Measurements from ENCODE around the gene TRIM60. TPM values are rescaled to one million over a fixed set of nuclear protein-coding genes. Genes with fewer than 3 reads are reported as not detected.
"Not testable (repeated sequence)": the region's sequence is repeated elsewhere in the genome, so short reads cannot be mapped to it uniquely, and the experiment has no call there.

TRIM60 gene
- total RNA-seq, 4 donors from 2014 or later = not detected

DNA sequence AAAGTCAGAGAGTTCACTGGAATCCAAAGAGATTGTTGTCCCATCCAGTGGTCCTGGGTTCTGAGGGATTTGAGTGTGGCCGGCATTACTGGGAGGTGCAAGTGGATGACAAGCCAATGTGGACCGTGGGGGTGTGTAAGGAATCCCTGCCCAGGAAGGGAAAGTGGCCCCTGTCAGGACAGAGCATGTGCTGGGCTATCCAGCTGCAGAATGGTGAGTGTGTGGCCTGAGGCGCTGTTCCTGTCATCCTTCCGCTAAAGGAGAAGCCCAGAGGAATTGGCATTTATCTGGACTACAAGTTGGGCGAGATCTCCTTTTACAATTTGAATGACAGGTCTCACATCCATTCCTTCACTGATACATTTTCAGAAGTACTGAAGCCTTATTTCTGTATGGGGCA lies 20.4 kb upstream of the TRIM60 start:
- intact Hi-C loops (cut with DNase I; ENCODE audit: low total_unique reads) (no loop called here), in situ Hi-C loops (cut with MboI; ENCODE audit: low pct_ligation_motif_present in 1 of 4, low pct_unique_long_range_greater_than_20kb in 1 of 4, low sequenced_read_pairs in 3 of 4) (no loop called here)
- no peaks in the 10 kb centered on the region for H3K9me3 ChIP-seq
- no peak for DNase-seq
- no peaks in the 10 kb centered on the region for H3K4me1 ChIP-seq
- H3K27me3 ChIP-seq = no peaks in the 10 kb centered on the region
- no peak overlapping the region for H3K4me3 ChIP-seq
- H3K27ac ChIP-seq = no peak overlapping the region
- H3K36me3 ChIP-seq = no peaks in the 10 kb centered on the region
- WGBS, 2 donors (ENCODE audit: low coverage in 1 of 2) = 82 to 94% methylated on average over 3 to 5 of the region's 5 CpGs
- TF ChIP-seq CTCF (IDR thresholded peaks at IDR 0.05) (no peak), POLR2A (IDR thresholded peaks at IDR 0.05) (no peak), POLR2AphosphoS5 (IDR thresholded peaks at IDR 0.05) (no peak), EP300 (IDR thresholded peaks at IDR 0.05; ENCODE audit: low read depth) (no peak)

GRCh38 chr4:165013691-165014090 lies 18.1 kb upstream of the TRIM60 start:
- Histone ChIP-seq H3K36me3 (no peaks in the 10 kb centered on the region), H3K4me3 (no peak overlapping the region), H3K27ac (no peak overlapping the region), H3K9me3 (no peaks in the 10 kb centered on the region), H3K4me1 (no peaks in the 10 kb centered on the region), H3K27me3 (no peaks in the 10 kb centered on the region)
- in situ Hi-C loops (cut with MboI; ENCODE audit: low pct_ligation_motif_present in 1 of 4, low pct_unique_long_range_greater_than_20kb in 1 of 4, low sequenced_read_pairs in 3 of 4) (no loop called here), intact Hi-C loops (cut with DNase I; ENCODE audit: low total_unique reads) (no loop called here)
- no peak for TF ChIP-seq EP300 (IDR thresholded peaks at IDR 0.05; ENCODE audit: low read depth)
- DNase-seq = no peak

GRCh38 chr4:165016971-165017370 lies 14.8 kb upstream of the TRIM60 start:
- Histone ChIP-seq H3K4me1 (no peaks in the 10 kb centered on the region), H3K27me3 (no peaks in the 10 kb centered on the region), H3K36me3 (no peaks in the 10 kb centered on the region), H3K27ac (no peak overlapping the region), H3K4me3 (no peak overlapping the region), H3K9me3 (no peaks in the 10 kb centered on the region)
- DNase-seq = no peak
- in situ Hi-C loops (cut with MboI; ENCODE audit: low pct_ligation_motif_present in 1 of 4, low pct_unique_long_range_greater_than_20kb in 1 of 4, low sequenced_read_pairs in 3 of 4) = no loop called here
- intact Hi-C loops (cut with DNase I; ENCODE audit: low total_unique reads) = no loop called here
- WGBS, 2 donors (ENCODE audit: low coverage in 1 of 2) = 61 to 62% methylated on average over 4 to 5 of the region's 5 CpGs
- no peak for TF ChIP-seq EP300 (IDR thresholded peaks at IDR 0.05; ENCODE audit: low read depth)
- TF ChIP-seq POLR2A (IDR thresholded peaks at IDR 0.05) = no peak
- no peak for TF ChIP-seq CTCF (IDR thresholded peaks at IDR 0.05)

- H3K27me3 ChIP-seq; H3K4me3 ChIP-seq; H3K9me3 ChIP-seq; H3K36me3 ChIP-seq; DNase-seq; H3K27ac ChIP-seq; H3K4me1 ChIP-seq; in situ Hi-C loops (cut with MboI; ENCODE audit: low pct_ligation_motif_present in 1 of 4, low pct_unique_long_range_greater_than_20kb in 1 of 4, low sequenced_read_pairs in 3 of 4); intact Hi-C loops (cut with DNase I; ENCODE audit: low total_unique reads): not testable (repeated sequence)
- WGBS, 2 donors (ENCODE audit: low coverage in 1 of 2) = 97% methylated on average over 20 of the region's 30 CpGs; no CpG with 5 or more reads in 1 of the 2 donors
These were observed 11.8 kb upstream of the TRIM60 start for GRCh38 chr4:165019995-165020394.

DNA sequence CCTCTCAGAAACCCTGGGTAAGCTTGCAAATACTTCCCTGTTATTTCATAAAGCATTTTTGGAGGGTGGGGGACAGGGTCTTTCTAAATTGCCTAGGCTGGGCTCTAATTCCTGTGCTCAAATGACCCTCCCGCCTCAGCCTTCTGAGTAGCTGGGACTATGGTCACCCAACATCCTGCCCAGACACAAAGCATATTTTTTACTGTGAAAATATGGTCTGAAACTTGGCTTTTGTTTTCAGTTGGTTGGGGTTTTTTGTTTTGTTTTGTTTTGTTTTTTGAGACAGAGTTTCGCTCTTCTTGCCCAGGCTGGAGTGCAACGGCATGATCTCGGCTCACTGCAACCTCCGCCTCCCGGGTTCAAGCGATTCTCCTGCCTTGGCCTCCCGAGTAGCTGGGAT lies 6.0 kb upstream of the TRIM60 start:
- in situ Hi-C loops (cut with MboI; ENCODE audit: low pct_ligation_motif_present in 1 of 4, low pct_unique_long_range_greater_than_20kb in 1 of 4, low sequenced_read_pairs in 3 of 4); H3K9me3 ChIP-seq; H3K4me1 ChIP-seq; DNase-seq; H3K4me3 ChIP-seq; H3K27ac ChIP-seq; intact Hi-C loops (cut with DNase I; ENCODE audit: low total_unique reads); H3K36me3 ChIP-seq; H3K27me3 ChIP-seq: not testable (repeated sequence)
- 89 to 92% methylated on average over 8 of the region's 8 CpGs for WGBS, 2 donors (ENCODE audit: low coverage in 1 of 2)

GRCh38 chr4:165027762-165028402 lies 3.9 kb upstream of the TRIM60 start:
- Histone ChIP-seq H3K36me3 (no peaks in the 10 kb centered on the region), H3K4me1 (no peaks in the 10 kb centered on the region), H3K27me3 (no peaks in the 10 kb centered on the region), H3K9me3 (no peaks in the 10 kb centered on the region), H3K27ac (no peak overlapping the region), H3K4me3 (no peak overlapping the region)
- DNase-seq = no peak
- in situ Hi-C loops (cut with MboI; ENCODE audit: low pct_ligation_motif_present in 1 of 4, low pct_unique_long_range_greater_than_20kb in 1 of 4, low sequenced_read_pairs in 3 of 4) = no loop called here
- WGBS, 2 donors (ENCODE audit: low coverage in 1 of 2) = 86 to 89% methylated on average over 6 to 7 of the region's 7 CpGs
- intact Hi-C loops (cut with DNase I; ENCODE audit: low total_unique reads) = no loop called here
- TF ChIP-seq POLR2A (IDR thresholded peaks at IDR 0.05) (no peak), EP300 (IDR thresholded peaks at IDR 0.05; ENCODE audit: low read depth) (no peak), POLR2AphosphoS5 (IDR thresholded peaks at IDR 0.05) (no peak), CTCF (IDR thresholded peaks at IDR 0.05) (no peak)
